NOMO-1 treated with DMSO at 0.1 percent for 48 hours (cell line): ENCODE data around the gene GEN1.

ENCODE experiments used
- DNase-seq: peaks from one replicate; lab custom pipeline; 2025; ENCODE audit not compliant: unreplicated experiment; lab: John Stamatoyannopoulos, UW

The GEN1 gene, protein sequence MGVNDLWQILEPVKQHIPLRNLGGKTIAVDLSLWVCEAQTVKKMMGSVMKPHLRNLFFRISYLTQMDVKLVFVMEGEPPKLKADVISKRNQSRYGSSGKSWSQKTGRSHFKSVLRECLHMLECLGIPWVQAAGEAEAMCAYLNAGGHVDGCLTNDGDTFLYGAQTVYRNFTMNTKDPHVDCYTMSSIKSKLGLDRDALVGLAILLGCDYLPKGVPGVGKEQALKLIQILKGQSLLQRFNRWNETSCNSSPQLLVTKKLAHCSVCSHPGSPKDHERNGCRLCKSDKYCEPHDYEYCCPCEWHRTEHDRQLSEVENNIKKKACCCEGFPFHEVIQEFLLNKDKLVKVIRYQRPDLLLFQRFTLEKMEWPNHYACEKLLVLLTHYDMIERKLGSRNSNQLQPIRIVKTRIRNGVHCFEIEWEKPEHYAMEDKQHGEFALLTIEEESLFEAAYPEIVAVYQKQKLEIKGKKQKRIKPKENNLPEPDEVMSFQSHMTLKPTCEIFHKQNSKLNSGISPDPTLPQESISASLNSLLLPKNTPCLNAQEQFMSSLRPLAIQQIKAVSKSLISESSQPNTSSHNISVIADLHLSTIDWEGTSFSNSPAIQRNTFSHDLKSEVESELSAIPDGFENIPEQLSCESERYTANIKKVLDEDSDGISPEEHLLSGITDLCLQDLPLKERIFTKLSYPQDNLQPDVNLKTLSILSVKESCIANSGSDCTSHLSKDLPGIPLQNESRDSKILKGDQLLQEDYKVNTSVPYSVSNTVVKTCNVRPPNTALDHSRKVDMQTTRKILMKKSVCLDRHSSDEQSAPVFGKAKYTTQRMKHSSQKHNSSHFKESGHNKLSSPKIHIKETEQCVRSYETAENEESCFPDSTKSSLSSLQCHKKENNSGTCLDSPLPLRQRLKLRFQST

DNA sequence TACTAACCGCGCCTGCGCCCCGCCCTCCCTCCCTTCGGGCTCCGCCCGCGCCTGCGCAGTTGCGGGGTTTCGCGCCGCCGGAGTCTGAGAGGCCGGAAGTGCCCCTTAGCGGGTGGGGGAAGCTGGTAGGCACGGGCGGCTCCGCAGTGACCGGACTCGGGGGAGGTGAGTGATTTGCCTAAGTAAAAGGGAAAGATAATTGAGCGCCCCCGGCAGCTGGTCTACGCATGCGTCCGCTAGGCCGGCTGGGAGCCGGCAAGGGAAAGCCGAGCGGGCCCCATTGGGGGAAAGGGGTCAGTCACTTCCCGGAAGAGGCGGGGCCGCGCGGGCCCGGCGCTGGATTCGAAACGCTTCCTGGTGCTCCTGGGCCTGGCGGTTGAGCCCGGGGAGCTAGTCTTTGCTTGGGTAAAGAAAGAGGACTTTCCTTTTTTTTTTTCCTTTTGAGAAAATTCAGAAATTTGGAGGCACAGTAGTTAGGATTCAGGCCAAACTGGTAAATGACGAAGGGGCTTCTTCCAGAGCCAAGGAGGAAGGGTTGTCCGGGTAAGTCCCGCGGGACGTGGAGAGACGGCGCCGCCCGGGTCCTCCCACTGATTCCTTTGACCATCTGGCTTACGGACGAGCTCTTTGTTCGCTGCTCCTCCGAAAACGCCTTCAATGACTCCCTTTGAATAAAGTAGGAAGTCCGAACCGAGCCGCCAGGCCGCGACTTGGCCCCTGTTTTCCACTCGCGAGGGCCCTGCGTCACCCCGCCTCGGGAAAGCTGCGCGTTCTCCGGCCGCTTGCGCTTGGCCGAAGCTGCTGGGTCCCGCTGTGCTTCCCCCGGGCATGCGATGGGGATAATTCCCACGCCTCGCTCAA, at the start of gene GEN1, which contains the start of gene SMC6:
TSS of gene GEN1 (plus strand) at position 336 of the 861 bp plus-strand sequence. CDS start 5,806 bp downstream, outside the sequence.
TSS of gene SMC6 (minus strand) at position 8 of the 861 bp plus-strand sequence. CDS start 7,864 bp downstream, outside the sequence.
- DNase-seq, result peak; percentile 81

DNA sequence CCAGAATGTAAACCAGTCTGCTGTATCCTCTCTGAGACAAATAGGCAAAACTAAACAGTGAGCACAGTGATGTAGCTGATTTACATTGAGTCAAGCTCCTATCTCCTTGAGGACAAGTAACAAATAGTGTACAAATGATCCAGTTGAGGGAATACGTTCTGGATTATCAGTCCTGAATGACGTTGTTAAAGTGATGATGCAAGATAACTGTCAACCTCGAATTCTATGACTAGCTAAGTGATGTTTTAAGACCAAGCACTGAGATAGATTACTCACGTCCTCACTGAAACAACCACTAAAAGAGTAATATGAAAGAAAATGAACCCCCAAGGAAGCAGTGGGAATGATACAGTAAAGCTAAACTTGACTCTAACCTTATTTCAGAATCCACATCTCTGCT, 47.1 kb upstream of the GEN1 start:
- DNase-seq, result no peak

DNA sequence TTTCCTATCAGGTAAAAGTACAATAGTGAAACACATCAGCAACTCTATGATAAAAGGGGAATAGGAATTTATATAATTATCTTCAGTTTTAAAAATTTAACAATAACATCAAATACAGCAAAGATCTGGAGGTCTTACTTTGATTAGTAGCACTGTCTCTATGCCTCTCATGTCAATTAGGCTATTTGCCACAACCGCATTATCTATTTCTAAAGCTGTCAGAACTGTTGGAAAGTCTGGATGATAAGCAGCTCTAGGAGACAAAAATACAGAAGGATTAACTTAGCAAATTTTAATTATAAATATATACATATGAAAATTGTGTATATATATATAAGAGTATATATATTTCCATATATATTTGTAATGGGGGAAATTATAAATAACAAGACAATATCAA, 45.4 kb upstream of the GEN1 start:
- DNase-seq, result no peak

DNA sequence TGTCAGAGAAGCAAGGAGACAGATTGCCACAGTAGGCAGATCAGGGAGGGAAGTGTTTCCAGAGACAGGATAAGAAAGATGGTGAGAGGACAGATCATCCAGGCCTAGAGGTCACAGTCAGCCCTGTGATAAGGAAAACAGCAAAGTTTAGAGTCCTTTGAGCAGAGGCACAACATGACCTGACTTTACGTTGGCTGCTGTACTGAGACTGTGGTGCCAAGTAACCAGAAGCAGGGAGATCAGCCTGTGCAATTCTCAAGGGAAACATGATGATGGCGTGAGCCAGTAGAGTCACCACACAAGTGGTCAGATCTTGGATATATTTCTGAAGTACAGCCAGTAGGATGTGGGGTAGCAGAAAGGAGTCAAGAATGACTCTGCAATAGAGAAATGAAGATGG, 44.0 kb upstream of the GEN1 start:
- no peak for DNase-seq

DNA sequence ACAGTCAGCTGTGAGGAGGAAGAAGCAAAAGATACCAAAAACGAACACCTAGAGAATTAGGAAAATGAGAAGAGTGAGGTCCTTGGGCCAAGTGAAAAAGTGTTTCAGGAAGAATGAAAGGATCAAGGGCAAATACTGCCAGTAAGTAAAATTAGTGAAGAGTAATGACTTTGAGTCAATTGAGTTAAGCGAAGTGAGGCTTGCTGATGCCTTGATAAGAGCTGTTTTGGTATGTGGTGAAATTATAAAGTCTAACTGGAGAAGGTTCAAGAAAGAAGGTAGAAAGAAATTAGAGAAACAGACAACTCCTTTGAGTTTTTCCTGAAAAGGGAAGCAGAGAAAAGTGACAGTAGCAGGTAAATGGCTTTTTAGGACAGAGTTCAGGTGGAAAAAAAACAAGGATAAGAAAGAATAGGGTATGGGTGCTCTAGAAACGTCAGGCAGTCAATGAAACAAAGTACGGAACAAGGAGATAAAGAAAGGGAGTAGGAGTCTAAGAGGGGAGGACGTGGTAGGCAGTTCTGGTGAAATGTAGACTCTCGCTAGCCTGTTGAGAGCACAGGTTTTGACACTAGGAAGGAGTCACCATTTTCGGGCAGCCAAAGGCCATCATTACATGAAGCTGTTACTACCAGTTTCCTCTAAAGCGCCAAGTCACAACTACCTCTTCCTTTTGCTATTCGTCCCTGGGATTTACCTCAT, 43.2 kb upstream of the GEN1 start:
- no peak for DNase-seq

DNA sequence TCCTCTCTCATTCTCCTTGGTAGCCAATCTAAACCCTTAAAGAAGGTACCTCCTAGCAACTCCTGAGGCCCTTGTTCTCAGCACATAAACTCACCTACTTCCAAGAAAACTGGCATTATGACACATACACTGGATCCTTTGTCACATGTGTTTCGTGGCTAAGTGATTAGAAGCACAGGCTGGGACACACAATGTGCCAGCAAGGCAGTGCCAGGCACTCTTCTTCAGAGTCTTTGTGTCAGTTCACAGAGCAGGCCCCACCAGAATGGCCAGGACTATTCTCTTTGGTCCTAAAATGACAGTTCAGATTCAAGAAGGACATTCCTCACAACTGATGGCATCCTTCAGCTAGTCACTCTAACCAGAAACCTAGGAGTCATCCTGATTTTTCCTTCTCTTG, 40.6 kb upstream of the GEN1 start:
- no peak for DNase-seq

DNA sequence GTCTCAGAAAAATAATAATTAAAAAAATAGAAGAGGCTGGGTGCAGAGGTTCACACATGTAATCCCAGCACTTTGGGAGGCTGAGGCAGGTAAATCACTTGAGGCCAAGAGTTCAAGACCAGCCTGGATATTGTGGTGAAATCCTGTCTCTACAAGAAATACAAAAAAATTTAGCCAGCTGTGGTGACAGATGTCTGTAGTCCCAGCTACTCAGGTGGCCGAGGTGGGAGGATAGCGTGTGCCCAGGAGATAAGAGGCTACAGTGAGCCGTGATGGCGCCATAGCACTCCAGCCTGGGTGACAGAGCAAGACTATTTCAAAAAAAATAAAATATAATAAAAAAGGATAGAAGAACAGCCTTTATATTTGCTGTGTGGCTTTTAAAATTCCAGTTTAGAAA, 36.3 kb upstream of the GEN1 start:
- DNase-seq, result no peak

DNA sequence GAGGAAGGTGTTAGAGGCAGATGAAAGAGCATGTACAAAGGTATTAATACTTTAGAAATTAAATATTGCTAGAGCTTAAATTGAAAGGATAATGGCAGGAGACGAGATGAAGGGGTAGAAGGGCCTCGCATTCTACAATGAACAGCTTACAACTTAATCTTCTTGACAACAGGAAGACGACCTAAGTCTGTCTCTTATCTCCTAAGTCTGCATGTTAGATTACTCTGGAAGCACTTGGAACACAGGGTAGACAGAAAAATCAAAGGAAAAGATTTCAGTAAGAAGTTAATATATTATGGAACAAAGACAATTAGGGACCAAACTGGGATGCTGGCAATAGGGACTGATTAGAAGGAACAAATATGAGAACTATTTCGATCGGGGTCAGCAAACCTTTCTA, 35.2 kb upstream of the GEN1 start:
- no peak for DNase-seq

DNA sequence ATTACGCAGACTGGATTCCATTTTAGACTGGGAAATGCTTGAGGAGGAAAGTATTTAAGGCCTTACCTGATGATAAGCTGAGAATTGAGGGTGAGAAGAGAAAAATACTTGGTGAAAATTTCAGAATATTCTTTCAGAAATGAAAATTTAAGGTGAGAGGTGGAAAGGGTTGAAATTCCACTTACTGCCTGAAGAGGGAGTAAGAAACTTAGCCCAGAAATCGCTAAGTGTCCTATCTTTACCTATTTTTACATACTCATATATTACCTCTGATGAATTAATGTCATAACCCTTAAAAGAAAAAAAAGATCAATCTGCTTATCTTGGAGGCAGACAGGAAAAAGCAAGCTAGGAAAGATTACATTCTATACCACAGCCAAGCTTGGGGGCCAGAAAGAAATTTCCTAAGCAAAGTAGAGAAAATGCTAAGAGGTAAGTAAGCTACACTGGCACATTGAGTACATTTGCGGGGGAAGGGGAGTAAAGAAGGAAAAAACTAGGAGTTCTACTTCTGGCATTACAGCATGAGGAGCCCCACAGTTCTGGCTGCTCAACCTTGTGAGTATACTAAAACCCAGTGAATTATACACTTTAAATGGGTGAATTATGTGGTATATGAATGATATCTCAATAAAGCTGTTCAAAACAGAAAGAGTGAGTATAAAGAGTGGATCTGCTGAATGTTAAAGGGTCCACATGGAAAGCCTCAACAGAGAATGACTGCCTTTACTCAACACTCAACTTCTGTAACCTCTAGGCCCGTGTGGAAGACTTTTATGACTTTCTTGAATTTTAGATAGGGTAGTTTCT, 34.2 kb upstream of the GEN1 start:
- DNase-seq, result no peak

DNA sequence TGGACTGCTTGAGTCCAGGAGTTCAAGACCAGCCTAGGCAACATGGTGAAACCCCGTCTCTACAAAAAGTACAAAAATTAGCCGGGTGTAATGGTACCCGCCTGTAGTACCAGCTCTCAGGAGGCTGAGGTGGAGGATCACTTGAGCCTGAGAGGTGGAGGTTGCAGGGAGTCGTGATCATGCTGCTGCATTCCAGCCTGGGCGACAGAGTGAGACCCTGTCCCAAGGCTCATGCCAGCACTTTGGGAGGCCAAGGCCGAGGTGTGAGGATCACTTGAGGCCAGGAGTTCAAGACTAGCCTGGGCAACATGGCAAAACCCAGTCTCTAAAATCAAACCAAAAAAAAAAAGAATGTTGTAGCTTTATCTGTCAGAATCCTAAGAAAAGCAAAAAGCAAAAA, 25.7 kb upstream of the GEN1 start:
- DNase-seq, result no peak

DNA sequence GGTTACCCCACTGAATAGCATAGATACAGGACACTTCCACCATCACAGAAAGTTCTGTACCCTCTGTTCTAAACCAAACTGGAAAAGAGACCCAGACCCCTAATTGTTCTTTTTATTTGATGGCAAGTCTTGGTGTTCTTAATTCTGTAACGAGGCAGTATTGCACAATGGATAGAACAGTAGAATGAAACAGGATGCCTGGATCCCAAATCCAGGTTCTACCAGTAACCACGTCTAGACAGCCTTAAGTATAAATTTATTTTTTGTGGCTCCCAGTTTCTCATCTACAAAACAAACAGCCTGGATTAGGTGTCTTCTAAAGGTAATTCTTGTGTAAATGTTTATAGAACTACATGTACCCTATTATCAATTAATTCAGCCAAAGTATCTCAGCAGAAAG, 24.1 kb upstream of the GEN1 start:
- DNase-seq, result no peak

DNA sequence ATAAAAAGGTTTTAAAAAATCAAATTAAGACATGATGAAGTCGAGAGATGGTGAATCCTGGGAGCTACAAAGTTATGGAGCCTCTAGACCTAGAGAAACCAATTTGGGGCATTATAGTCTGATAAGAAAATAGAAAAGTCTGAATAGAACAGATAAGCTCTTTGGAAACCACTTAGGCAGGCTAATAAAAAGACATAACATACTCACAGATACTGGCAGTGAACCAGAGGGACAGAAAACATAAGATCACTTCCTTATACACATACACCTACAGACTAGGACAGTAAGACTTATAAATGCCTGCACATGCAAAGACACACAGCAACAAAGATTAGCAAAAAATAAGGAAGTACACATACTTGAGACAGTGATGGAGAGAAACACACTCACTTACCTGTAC, 20.3 kb upstream of the GEN1 start:
- no peak for DNase-seq

DNA sequence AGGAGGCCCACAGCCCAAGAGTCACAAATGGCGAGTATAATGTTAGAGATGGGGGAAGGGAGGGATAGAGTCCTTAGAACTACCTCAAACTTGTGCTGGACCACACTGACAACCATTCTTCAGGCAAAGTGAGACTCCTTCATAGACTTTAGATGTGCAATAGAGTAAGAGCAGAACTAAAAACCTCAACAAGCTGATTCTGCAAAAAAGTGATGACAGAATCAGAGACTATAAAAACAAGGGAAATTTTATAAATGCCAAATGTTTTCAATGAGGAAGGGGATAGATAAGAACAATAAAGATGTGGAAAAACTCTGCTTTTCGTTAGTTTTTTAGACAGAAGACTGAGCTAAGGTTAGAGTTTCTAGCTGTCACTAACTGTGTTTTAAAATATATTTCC, 18.1 kb upstream of the GEN1 start:
- DNase-seq, result no peak

DNA sequence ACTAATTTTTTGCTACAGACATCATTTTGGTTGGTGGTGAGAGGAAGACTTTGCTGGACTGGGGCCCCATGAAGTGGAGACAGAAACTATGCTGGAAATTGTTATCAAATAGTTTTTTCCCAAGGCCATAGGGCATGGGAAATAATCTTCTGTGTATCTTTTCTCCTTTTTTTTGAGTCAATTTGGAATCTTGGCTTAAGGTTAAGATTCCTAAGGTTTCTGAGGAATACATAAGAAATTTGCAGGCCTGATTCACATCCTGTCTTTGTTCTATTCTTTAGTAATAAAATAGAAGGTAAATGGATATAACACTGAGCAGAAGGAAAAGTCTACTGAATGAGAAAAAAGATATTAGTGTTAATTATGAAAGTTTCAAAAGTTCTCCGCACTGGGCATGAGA, 16.9 kb upstream of the GEN1 start:
- no peak for DNase-seq

DNA sequence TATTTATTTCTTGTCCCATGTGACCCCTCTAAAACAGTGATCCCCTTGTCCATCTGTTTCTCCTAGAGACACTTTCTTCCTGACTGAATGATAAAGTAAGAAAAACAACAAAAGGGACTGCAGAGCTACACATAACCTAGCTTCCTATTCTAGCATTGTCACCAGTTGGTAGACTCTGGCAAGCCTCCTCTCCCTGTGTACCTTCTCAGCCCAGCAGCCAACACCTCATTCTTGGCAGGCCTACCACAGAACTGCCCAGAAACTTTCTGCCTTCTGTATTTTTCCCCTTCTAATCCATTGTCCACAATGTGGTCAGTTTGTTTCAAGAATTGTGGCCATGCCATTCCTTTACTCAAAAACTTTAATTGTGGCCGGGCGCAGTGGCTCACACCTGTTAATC, 13.7 kb upstream of the GEN1 start:
- no peak for DNase-seq

DNA sequence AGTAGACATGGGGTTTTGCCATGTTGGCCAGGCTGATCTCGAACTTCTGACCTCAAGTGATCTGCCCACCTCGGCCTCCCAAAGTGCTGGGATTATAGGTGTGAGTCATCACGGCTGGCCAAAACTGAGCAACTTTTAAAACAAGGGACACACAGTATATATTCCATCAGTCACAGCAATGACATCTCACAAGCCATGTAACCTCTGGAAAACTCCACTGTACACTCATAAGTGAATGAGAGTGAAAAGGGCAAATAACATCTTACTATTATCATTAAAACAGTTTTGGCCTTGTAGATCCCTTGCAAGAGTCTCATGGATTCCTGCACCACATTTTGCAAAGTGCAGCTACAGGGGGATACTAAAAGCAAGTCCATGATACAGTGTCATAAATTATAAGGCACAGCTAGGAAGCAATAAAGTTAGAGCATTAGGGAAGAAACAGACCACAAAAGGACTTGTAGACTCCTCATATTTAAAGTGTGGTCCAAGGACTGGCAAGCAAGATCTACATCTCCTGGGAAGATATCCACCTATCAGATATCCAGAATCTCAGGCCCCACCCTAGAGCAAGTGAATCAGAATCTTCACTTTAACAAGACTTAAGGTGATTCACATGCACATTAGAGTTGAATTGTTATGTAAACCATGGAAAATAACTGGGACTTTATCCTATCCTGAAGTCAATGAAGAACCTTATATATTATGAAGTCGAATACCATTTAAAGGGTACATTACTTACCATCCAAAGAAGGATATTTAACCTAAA, 6.1 kb upstream of the GEN1 start:
- DNase-seq, result no peak

DNA sequence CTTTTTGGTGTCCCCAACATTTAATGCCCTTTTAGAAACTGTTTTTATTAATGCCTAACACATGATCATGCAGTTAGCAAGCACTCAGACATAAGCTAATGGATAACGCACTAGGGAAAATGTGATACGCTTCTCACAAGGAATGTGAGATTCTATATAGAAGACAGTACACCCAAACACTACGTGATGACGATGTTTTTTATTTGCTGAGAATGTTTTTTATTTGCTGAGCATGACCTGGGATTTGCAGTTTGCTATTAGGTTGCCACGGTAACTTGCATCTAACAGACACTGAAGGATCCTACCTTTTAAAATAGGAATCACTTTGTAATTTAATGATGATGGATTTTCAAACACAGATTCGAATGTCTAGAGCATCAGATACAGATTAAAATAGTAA, 5.2 kb upstream of the GEN1 start:
- DNase-seq, result no peak

DNA sequence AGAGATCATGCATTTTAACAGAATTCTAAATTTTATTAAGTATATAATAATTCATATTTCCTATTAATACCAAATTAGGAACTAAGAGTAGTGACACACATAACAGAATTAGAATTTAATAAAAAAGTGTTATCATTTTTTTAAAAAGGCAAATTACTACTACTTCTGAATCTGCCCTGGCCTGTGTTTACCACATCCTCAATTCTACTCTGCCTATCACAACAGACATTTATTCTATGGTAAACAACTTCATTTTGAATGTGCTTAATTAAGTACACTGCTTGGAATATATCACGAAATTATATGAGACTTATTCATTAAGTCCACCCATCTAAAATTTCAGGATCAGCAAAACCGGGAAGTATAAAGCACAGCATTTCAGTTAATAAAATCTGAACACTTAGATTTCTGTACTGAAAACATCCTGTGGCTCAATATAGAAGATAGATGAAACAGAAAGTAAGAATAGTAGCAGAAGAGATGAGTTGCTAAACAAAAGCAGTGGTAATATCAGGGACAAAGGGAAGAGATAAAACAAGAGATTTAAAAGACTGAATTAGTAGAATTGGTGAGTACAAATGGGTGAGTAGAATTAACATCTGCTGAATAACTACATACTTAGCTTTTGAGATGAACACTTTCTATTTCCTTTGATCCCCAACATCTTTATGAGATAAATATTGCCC, 4.0 kb upstream of the GEN1 start:
- DNase-seq, result no peak
